ENCODE measurements around the gene SUN5. TPM values are rescaled to one million over a fixed set of nuclear protein-coding genes. Genes with fewer than 3 reads are reported as not detected.

SUN5 gene
- total RNA-seq, 1 donor from 2014 or later = not detected

DNA sequence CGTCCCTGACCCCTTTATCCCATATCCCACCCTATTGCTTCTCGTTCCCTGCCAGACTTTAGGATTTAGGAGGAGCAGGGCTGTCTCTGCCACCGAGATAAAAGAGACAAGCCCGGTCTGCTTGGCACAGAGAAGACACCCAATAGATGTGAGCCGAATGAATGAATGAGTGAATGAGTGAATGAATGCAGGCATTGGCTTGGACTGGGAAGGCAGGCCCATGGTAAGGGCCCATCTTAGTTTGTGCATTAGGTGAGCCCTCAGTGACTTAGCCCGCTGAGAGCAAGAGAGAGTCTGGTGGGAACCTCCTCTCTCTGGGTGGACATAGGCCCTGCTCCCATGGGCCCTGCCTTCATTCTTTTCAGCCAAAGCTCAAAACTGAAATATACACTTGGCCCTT is 26.3 kb upstream of the SUN5 start:
- DNase-seq (ENCODE audit: extremely low spot score, unreplicated experiment) = no peak
- Mint-ChIP-seq H3K27ac (ENCODE audit: unreplicated experiment) (no peak overlapping the region), H3K9me3 (ENCODE audit: unreplicated experiment) (peaks cover 3% of the 10 kb centered on the region), H3K36me3 (ENCODE audit: unreplicated experiment) (no peaks in the 10 kb centered on the region), H3K4me3 (ENCODE audit: unreplicated experiment) (no peak overlapping the region), H3K27me3 (ENCODE audit: unreplicated experiment) (no peaks in the 10 kb centered on the region), H3K4me1 (ENCODE audit: unreplicated experiment) (no peaks in the 10 kb centered on the region)
- no peak for TF ChIP-seq CTCF (IDR thresholded peaks at IDR 0.05)

DNA sequence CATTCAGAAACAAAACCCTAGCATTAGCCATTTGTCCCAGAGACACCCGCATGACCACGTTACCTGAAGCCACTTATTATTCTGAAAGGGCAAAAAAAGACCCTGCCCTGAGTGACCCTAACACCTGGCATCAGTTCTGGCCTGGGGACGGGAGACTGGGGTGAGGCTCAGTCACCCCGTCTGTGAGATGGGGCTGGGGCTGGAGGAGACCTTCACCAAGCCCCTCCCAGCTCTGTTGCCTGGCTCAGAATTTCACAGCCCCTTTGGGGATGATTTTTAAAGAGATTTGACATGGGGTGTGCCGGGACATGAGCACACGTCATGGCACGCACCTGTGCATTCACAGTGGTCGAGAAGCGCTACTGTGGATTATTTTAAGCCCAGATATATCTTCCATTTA is 25.8 kb upstream of the SUN5 start:
- DNase-seq (ENCODE audit: extremely low spot score, unreplicated experiment) = no peak
- no peak for TF ChIP-seq CTCF (IDR thresholded peaks at IDR 0.05)

GRCh38 chr20:33028875-33029274 is 24.6 kb upstream of the SUN5 start:
- no peaks in the 10 kb centered on the region for H3K4me1 Mint-ChIP-seq (ENCODE audit: unreplicated experiment)
- no peak overlapping the region for H3K4me3 Mint-ChIP-seq (ENCODE audit: unreplicated experiment)
- peaks cover 3% of the 10 kb centered on the region for H3K9me3 Mint-ChIP-seq (ENCODE audit: unreplicated experiment)
- TF ChIP-seq CTCF (IDR thresholded peaks at IDR 0.05) = no peak
- no peak overlapping the region for H3K27ac Mint-ChIP-seq (ENCODE audit: unreplicated experiment)
- DNase-seq (ENCODE audit: extremely low spot score, unreplicated experiment) = no peak
- no peaks in the 10 kb centered on the region for H3K27me3 Mint-ChIP-seq (ENCODE audit: unreplicated experiment)
- no peaks in the 10 kb centered on the region for H3K36me3 Mint-ChIP-seq (ENCODE audit: unreplicated experiment)

More for the DNA sequence above, 25.8 kb upstream of the SUN5 start:
- Mint-ChIP-seq H3K9me3 (ENCODE audit: unreplicated experiment) (peaks cover 3% of the 10 kb centered on the region), H3K4me1 (ENCODE audit: unreplicated experiment) (no peaks in the 10 kb centered on the region), H3K27ac (ENCODE audit: unreplicated experiment) (no peak overlapping the region), H3K36me3 (ENCODE audit: unreplicated experiment) (no peaks in the 10 kb centered on the region), H3K27me3 (ENCODE audit: unreplicated experiment) (no peaks in the 10 kb centered on the region), H3K4me3 (ENCODE audit: unreplicated experiment) (no peak overlapping the region)

- Mint-ChIP-seq H3K36me3 (ENCODE audit: unreplicated experiment) (no peaks in the 10 kb centered on the region), H3K4me1 (ENCODE audit: unreplicated experiment) (no peaks in the 10 kb centered on the region), H3K4me3 (ENCODE audit: unreplicated experiment) (no peak overlapping the region), H3K9me3 (ENCODE audit: unreplicated experiment) (no peaks in the 10 kb centered on the region), H3K27ac (ENCODE audit: unreplicated experiment) (no peak overlapping the region), H3K27me3 (ENCODE audit: unreplicated experiment) (no peaks in the 10 kb centered on the region)
- no peak for TF ChIP-seq CTCF (IDR thresholded peaks at IDR 0.05)
- no peak for DNase-seq (ENCODE audit: extremely low spot score, unreplicated experiment)
Observed at GRCh38 chr20:33027769-33028751, 23.8 kb upstream of the SUN5 start.

All from osteocyte (in vitro differentiated cells).